KOPT-K1 (cell line): ENCODE results near the gene ACAP3.

ENCODE experiments used
- H3K27ac ChIP-seq: fragments of 200-600 bp; sonication (generic); 2 replicates; pipeline ENCODE4 v1.5.1; 2016; ENCODE audit warnings: antibody characterized with exemption, mild to moderate bottlenecking, low read depth, low read length; ENCODE audit not compliant: poor library complexity, severe bottlenecking
- H3K36me3 ChIP-seq: fragments of 200-600 bp; sonication (generic); 2 replicates; pipeline ENCODE4 v1.5.1; 2017; ENCODE audit warnings: antibody characterized with exemption, mild to moderate bottlenecking, low read length, moderate library complexity; ENCODE audit not compliant: insufficient read depth
- H3K9me3 ChIP-seq: fragments of 200-600 bp; sonication (generic); 2 replicates; pipeline ENCODE4 v1.5.1; 2017; ENCODE audit warnings: antibody characterized with exemption, low read length, mild to moderate bottlenecking; ENCODE audit not compliant: insufficient read depth, poor library complexity, severe bottlenecking

ACAP3 gene

DNA sequence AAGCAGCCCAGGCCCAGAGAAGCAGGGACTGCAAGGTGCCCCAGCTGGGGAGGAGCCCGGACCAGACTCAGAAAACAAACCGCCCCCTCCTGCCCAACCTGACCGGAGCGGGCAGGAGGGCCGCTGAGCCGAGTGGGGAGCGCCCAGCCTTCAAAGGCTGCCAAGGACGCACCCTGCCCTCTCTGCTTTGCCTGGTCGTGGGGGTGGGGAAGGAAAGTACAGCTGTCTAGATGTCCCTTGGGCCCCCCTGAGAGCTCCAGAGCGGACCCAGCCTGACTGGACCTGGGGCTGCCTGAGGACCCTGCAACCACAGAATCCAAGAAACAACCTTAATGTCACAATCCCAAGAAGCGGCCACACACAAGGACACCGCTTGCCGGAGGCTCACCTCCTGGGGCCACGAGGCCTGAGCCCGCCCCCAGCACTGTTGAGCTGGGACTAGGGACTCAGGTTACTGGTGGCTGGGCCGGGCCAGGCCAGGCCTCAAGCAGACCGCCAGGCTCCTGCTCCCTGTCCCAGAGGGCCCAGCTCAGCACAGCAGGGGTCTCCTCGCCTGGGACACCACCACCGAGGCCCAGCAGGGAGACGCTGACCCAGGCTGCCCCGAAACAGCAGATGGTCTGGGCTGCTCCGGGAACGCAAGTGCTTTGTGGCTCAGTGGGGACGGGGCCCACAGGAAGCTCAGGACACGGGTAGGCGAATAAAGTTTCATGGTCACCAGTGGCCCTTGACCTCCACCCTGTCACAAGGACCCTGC is 40.1 kb upstream of the ACAP3 start:
- no peaks in the 10 kb centered on the region for H3K36me3 ChIP-seq
- peak overlapping the region; percentile 53 for H3K27ac ChIP-seq
- no peaks in the 10 kb centered on the region for H3K9me3 ChIP-seq

DNA sequence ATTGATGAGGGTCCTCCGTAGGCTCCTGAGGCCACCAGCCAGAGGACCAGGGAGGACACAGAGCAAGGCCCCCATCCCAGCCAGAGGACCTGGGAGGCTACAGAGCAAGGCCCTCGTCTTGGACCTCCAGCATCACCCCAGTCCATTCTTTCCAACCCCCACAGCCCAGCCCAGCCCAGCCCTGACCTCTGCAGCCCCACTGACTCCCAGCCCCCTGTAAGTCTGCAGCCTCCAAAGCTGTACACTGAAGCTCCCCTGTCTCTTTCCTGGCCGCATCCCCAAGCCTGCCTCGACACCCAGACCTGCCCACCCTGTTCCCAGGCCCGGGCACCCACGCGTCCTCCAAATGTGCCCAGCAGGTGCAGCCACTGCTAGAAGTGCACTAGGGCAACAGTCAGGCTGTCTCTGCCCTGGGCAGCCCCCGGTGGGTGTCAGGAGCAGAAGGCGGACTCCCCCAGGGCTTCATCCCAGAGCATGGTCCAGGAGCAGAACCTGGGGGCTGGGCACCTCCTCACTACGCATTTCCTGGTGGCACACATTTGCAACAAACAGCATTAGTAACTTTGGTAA is 39.4 kb upstream of the ACAP3 start:
- no peaks in the 10 kb centered on the region for H3K9me3 ChIP-seq
- no peaks in the 10 kb centered on the region for H3K36me3 ChIP-seq
- no peak overlapping the region for H3K27ac ChIP-seq

DNA sequence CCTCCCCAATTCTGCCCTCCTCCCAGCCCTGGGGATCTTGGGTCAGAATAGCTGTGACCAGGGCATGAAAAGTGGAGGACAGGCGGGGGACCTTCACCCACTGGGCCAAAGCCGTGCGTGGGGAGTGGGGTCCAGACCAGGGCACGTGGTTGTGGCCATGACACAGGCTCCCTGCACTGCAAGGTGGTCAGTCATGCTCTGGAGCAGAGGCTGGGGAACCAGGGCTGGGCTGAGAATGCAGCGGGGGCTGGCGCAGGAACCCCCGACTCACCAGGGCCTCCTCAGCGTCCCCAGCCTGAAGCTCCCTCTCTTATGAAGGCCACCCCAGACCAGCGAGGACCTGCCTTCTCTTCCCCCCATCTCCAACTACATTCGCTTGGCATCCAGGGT is 38.8 kb upstream of the ACAP3 start:
- no peaks in the 10 kb centered on the region for H3K9me3 ChIP-seq
- peaks cover 3% of the 10 kb centered on the region; the same call in 1 of the 2 replicates for H3K36me3 ChIP-seq
- H3K27ac ChIP-seq = no peak overlapping the region

DNA sequence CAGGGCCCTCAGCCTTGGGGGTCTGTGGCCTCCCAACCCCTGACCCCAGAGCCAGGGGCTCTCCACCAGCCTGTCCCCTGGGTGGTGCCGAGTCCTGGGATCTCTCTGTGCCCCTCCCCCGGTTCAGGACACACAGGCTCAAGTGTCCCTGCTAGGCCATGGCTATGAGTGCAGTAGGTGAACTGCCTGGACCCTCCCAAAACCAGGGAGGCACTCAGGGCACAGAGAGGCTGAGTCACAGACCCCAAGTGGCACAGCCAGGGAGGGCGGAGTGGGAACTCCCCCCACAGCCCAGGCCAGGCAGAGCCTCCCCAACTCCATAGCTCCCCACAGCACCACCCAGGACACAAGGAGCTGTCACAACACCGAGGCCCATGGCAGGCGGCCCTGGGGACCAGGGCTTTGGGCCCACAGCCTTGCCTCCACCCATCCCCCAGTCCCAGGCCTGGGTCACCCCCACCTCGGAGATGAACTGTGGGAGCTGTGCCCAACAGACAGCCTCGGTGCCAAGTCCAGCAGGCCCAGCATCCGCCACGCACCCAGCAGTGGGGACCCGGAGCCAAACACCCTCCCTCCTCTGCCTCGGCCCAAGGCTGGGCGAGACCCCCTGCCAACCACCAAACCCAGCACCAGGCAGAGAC is 38.2 kb upstream of the ACAP3 start:
- Histone ChIP-seq H3K36me3 (peaks cover 8% of the 10 kb centered on the region; the same call in 1 of the 2 replicates), H3K9me3 (no peaks in the 10 kb centered on the region), H3K27ac (no peak overlapping the region)

DNA sequence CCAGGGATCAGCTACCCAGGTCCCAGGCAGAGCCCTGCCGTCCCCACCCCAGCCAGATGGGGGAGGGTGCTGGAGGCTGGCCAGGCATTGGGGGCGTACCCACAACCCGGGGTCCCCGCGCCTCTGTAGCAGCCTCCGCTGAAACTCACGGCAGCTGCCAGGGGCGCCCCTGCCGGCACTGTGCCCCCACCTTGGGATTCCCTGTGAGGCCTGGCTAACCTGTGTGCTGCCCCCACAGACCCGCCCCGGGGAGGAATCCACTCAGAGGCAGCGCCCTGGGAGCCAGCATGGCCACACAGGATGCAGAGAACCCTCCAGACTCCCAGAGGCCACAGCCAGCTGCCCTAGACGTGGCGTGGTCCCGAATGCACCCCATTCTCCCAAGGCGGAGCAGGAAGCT is 37.7 kb upstream of the ACAP3 start:
- peaks cover 11% of the 10 kb centered on the region; the same call in 1 of the 2 replicates for H3K36me3 ChIP-seq
- no peaks in the 10 kb centered on the region for H3K9me3 ChIP-seq
- H3K27ac ChIP-seq = no peak overlapping the region

DNA sequence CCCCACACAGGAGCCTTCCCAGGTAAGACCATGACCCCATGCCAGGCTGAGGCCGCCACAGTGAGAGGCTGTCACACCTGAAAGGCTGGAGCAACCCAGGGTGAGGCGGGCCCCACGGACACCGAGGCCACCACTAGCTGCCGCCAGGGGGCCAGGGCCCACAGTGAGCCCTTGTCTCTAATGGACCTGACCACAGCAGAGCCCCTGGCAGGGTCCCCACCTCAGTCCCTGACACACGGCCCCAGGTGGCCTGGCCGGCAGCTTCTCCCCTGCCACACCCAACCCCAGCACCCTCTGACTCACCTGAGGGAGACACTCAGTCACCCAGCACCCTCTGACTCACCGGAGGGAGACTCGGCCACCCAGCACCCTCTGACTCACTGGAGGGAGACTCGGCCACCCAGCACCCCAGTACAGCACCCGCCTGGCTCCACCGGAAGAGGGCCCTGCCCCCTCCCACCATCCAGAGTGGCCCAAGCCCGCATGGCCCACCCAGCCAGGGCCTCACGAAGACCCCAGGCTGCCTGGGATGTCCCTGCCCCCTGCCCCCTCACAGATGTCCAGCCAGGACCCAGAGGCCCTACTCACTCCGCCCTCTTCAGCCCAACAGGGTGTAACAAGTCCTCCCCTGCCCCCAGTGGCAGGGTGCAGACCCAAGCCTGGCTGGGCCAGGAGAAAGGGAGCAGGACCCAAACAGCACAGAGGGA is 37.1 kb upstream of the ACAP3 start:
- no peaks in the 10 kb centered on the region for H3K9me3 ChIP-seq
- peaks cover 14% of the 10 kb centered on the region; the same call in 1 of the 2 replicates for H3K36me3 ChIP-seq
- no peak overlapping the region for H3K27ac ChIP-seq

DNA sequence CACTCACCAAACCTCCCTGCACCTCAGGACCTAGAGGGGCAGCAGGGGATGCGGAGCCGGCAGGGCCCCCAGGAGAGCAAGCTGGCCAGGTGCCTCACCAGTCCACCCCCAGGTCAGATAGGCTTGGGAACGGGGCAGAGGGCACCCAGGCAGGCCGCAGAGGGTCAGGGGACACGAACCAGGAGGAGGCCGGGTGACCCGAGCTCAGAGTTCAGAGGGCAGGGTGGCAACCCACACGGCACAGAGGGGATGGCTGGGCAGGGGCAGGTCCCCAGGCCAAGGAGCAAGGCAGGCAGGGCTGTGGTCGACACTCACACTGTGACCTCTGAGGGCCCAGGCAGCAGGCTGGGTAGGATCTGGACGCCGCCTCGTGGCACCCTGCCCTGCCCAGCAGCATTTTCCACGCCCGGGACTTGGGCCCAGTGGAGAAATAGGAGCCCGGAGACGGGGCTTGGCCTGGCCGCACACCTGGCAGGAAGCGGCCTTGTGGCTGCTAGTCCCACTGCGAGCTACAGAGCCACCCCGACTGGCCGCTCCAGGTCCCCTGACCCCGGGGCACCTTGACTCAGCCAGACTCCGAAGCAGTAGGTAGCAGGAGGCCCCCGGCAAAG is 36.2 kb upstream of the ACAP3 start:
- no peaks in the 10 kb centered on the region for H3K9me3 ChIP-seq
- no peak overlapping the region for H3K27ac ChIP-seq
- peaks cover 17% of the 10 kb centered on the region; the same call in 1 of the 2 replicates for H3K36me3 ChIP-seq

DNA sequence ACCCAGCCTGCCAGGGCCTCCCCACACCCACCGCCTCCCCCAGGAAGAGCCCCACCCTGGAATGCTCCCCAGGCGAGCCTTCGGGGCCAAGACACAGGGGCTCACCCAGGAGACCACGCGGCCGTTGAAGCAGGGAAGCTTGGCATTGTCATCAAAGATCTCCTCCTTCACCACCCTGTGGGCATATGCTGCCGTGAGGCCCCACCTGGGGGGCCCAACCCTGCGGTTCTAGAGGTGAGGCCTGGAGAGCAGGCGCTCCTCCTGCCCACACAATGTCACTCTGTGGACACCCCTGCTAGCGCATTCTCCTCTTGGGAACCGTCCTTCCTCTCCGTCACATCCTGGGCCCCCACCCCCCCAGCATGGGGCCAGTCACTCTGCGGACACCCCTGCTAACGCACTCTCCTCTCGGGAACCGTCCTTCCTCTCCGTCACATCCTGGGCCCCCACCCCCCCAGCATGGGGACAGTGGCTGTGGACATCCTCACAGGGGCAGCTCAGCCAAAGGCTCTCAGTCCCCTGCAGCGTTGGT is 34.9 kb upstream of the ACAP3 start:
- Histone ChIP-seq H3K9me3 (no peaks in the 10 kb centered on the region), H3K36me3 (peaks cover 23% of the 10 kb centered on the region; the same call in 1 of the 2 replicates), H3K27ac (no peak overlapping the region)

DNA sequence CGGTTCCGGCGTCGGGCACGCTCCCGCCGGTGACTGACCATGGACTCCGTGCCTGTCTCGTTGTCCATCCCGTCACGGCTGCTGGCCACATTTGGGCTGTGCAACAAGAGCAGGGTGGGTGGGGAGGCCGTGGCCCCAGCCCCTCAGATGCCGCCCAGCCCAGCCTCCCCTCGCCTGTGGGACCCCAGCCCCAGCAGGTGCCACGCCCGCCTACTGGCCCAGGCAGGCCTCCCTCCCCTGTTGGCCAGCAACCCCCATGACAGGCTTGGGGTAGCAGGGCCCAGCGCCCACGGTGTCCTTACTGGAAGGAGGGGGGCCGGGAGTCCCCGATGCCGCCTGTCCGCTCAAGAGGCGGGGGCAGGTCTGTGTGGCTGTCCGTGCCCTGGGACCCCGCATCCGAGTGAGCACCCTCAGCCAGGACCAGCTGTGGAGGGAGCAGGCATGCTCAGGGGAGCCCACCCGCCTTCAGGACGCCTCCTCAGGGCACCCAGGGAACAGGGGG is 34.4 kb upstream of the ACAP3 start:
- Histone ChIP-seq H3K36me3 (peaks cover 28% of the 10 kb centered on the region; the same call in 1 of the 2 replicates), H3K9me3 (no peaks in the 10 kb centered on the region), H3K27ac (no peak overlapping the region)

DNA sequence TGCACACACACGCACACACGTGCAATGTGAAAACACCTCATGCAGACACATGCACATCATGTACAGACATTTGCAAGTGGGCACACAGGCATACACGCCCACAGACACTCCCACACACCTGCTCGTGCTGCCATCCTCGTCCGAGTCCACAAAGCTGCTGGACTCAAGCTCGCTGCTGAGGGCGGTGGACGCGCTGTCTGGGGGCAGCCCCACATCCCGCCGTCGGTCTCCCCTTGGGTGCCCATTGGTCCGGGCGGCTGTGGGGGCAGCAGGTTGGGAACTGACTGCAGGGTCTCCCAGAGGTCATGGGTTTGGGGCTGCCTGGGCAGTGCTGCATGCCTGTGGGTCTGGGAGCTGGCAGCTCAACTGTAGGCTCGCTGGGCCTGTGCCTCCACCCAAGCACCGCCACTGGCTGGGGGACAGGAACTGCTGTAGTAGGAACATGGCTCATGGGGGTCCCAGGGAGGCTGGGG is 33.9 kb upstream of the ACAP3 start:
- H3K27ac ChIP-seq = no peak overlapping the region
- no peaks in the 10 kb centered on the region for H3K9me3 ChIP-seq
- H3K36me3 ChIP-seq = peaks cover 28% of the 10 kb centered on the region; the same call in 1 of the 2 replicates

DNA sequence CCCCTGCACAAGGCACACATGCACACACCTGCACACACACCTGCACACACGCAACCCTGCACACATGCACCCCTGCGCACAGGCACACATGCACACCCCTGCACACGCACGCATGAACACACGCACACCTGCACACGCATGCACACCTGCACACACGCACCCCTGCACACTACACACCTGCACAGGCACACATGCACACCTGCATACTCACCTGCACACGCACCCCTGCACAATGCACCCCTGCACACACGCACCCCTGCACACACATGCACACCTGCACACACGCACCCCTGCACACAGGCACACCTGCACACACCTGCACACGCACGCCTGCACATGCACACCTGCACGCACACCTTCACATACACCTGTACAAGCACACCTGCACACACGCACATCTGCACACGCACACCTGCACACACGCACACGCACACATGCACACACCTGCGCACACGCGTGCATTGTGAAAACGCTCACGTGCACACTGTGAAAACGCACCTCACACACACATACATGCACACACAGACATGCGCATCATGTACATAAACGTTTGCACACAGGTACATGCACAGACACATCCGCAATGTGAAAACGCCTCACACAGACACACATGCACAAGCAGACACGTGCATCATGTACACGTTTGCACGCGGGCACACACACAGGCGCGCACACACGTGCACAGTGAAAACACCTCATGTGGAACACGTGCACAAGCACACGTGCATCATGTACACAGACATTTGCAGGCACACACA is 33.2 kb upstream of the ACAP3 start:
- Histone ChIP-seq H3K27ac (no peak overlapping the region), H3K36me3 (peaks cover 28% of the 10 kb centered on the region; the same call in 1 of the 2 replicates), H3K9me3 (no peaks in the 10 kb centered on the region)

DNA sequence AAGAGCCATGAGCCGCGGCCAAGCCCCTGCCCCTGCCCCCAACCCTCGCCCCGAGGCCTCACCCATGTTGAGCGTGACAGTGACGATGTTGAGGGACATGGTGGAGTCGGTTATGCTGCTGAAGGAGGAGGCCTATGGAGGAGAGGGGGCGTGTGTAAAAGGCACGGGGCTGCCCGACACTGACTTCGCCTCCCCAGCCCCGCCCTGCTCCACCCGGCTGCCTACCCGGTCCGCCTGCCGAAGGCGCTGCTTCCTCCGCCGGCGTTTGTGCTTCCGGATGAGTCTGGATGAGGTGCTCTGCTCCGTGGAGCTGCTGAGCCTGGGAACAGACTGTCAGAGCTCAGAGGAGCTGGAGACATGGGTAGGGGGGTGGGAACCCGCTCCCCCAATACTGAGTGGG is 32.5 kb upstream of the ACAP3 start:
- H3K9me3 ChIP-seq = no peaks in the 10 kb centered on the region
- peaks cover 28% of the 10 kb centered on the region; the same call in 1 of the 2 replicates for H3K36me3 ChIP-seq
- no peak overlapping the region for H3K27ac ChIP-seq

DNA sequence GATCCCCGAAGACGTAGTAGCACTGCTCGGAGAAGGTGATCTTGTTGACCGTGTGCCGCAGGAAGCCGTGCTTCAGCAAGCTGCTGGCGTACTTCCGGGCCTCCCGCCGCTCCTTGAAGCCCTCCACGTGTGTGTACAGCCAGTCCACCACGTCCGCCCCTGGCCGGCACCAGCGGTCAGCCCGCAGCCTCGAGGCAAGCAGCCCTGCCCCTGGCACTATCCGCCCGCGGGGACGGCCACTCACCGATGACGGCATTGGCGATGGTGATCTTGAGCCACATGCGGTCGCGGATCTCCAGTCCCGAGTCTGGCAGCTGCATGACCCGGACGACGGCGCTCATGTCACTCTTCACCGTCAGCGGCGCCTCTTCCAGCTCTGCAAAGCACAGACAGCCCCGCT is 30.5 kb upstream of the ACAP3 start:
- H3K9me3 ChIP-seq = no peaks in the 10 kb centered on the region
- peaks cover 28% of the 10 kb centered on the region; the same call in 1 of the 2 replicates for H3K36me3 ChIP-seq
- H3K27ac ChIP-seq = no peak overlapping the region

DNA sequence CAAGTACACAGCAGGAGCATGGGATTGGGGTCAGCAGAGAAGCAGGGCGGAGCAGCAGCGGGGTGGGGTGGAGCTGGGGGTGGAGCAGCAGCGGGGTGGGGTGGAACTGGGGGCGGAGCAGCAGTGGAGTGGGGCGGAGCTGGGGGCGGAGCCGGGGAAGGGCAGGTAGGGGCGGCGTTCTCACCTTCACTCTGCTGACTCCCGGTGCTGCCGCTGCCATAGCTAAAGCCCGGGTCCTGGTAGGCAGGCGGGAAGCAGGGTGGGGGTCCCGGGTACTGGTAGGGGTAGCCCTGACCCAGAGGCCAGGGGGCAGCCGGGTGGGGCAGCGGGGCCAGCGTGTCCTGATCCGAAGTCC is 30.0 kb upstream of the ACAP3 start:
- Histone ChIP-seq H3K9me3 (no peaks in the 10 kb centered on the region), H3K36me3 (peaks cover 28% of the 10 kb centered on the region; the same call in 1 of the 2 replicates), H3K27ac (no peak overlapping the region)
